Fibroblast of the conjunctiva (primary cell): ENCODE results near the gene DNAI7.

Source experiments
- DNase-seq: peaks from one replicate; pipeline ENCODE4 v3.0.0-alpha.2; 2010; ENCODE audit warnings: low read depth

The DNAI7 gene, protein sequence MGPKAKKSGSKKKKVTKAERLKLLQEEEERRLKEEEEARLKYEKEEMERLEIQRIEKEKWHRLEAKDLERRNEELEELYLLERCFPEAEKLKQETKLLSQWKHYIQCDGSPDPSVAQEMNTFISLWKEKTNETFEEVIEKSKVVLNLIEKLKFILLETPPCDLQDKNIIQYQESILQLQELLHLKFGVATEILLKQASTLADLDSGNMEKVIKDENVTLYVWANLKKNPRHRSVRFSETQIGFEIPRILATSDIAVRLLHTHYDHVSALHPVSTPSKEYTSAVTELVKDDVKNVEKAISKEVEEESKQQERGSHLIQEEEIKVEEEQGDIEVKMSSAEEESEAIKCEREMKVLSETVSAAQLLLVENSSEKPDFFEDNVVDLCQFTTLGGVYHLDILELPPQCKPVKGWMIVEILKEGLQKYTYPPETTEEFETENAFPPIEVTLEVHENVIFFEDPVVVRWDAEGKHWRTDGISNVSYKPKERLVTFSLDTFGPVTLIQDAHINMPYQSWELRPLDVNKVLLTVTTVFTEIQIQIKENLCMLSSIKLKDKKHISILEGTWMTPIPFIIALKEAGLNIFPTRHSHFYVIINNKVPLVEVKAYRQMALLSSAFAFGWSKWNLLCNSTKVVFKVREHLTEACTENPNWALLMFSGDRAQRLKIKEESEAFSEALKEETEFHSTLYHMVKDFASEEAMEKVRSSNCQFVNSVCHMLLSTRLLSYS

DNA sequence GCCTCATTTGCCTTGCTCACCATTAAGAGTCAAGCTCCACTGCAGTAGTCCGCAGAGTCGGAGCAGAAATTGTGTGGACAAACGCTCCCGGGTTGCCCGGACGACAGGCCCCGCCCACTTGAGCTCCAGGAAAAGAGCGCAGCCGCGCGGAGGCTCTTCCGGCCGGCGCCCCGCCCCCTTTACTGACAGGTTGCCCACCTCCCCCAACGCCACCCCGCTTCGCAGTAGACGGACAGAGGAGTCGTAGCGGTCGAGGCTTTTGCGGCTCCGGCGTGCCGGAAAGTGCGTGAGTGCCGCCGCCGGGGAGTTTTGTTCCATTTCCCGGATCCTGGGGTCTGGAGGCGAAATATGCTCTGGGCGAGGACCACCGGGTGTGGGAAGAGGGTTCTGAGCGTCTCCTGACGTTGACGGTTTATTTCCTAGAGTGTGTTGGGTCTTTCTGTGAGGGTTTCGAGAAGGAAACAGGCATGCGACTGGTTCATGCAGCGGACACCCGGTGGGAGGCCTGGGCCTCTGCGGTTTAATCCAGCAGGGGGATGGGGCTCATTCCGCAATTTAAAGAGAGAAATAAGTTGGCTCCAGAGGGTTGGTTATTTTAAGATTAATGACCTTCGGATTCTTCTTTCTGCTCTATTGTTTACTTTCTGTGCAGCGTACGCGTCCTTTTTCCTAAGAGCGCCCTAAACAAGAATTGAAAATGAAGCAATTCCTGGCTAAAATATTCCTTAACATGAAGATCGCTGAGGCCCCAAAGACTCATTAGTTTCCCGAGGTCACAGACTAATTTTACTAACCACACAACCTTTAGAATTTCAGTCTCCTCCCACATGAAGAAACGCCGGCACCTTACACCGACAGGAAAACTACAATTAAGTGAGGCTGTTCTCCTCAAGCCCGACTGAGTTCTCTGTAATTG, at the start of gene DNAI7, which contains the start of gene ETFRF1:
DNAI7 (minus strand) TSS at position 105 of the 916 bp plus-strand sequence; CDS start at position 23, 82 bp downstream.
ETFRF1 (plus strand) TSS at position 182 of the 916 bp plus-strand sequence. CDS start 8,720 bp downstream, outside the sequence.
- DNase-seq: peak; percentile 93

GRCh38 chr12:25243680-25243990, 48.7 kb upstream of the DNAI7 start:
- no peak for DNase-seq

DNA sequence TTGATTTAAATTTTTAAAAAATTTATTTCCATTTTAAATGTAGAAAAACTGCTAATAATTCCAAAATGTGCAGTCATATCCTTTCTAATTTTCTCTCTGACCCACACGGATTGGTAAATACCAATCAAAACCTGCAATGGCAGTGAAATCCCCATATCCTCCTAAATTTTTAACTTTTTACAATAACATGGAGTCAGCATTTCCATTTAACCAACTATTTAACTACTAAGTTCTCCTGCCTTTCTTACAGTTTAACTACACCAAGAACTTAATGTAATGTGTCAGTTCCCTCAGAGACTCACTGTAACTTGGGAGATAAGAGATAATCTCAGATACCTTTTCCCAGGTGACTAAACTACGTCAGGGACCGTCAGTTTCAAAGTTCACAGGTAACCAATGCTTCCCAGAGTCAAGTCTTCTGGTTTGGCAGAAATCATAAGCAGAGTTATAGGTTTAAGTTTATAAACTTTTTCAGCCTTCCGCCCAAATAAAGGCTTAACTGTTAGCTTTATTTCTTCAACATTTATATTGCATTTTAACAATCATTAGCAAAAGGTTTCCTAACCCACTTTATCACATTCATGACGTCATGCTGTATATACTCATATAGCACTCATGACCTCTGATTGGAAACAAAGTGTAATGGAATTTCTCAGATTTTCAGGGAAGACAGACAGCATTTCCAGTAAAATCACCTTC, 48.2 kb upstream of the DNAI7 start:
- no peak for DNase-seq

GRCh38 chr12:25241167-25242020, 46.4 kb upstream of the DNAI7 start:
- DNase-seq: peak; percentile 43

- DNase-seq: no peak
These were observed 41.7 kb upstream of the DNAI7 start for GRCh38 chr12:25236626-25237025.

GRCh38 chr12:25236190-25236589, 41.2 kb upstream of the DNAI7 start:
- DNase-seq: no peak

- DNase-seq: no peak
These were observed 18.4 kb upstream of the DNAI7 start for GRCh38 chr12:25213338-25213737.

- DNase-seq: no peak
These were observed 13.6 kb upstream of the DNAI7 start for GRCh38 chr12:25208554-25208953.

- DNase-seq: no peak
These were observed 12.9 kb upstream of the DNAI7 start for GRCh38 chr12:25207846-25208245.

DNA sequence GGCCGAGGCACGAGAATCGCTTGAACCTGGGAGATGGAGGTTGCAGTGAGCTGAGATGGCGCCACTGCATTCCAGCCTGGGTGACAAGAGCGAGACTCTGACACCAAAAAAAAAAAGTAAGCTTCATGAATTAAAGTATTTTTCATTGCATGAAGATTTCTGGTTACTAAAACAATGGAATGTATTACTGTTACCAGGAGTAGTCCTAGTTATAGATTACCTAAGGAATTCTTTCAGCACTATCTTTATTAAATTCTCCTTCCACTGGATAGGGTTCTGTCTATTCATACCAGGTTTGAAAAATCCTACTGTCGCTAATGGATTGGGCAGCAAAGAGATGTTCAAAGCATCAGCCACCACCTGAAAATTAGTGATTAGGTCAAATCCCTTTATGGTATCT, 12.5 kb upstream of the DNAI7 start:
- DNase-seq: no peak

DNA sequence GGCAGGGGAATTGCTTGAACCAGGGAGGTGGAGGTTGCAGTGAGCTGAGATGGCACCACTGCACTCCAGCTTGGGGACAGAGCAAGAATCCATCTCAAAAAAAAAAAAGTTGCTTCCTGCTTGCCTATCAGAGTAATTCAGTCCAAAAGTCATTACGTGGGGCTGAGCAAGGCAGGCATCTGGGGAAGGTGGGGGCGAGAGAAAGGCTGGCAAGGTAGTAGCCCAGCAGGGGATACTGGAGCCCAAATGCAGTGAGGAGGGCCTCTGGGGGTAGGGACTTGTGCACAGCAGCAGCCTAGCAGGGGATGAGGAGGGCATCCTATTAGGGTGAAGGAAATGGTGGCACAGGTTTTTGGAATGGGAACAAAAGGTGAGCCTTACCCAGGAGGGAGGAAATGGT, 7.2 kb upstream of the DNAI7 start:
- DNase-seq: no peak

- DNase-seq: no peak
These were observed 5.7 kb upstream of the DNAI7 start for GRCh38 chr12:25200703-25201102.

DNA sequence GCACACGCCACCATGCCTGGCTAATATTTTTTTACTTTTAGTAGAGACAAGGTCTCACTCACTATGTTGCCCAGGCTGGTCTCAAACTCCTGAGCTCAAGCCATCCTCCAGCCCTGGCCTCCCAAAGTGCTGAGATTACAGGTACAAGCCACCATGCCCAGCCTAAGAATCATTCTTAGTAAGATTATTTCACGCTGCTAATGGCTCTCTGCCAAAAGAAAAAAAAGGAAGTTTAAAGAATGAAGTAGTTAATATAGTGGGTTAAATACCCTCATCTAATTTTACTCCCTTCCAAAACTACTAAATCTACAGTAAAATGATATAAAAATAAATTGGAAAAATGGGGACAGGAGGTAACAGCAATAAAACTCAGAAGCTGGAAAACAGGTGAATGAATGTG, 2.6 kb upstream of the DNAI7 start:
- no peak for DNase-seq

- DNase-seq: no peak
These were observed 271 bp downstream of the DNAI7 start for GRCh38 chr12:25194722-25195055.

DNA sequence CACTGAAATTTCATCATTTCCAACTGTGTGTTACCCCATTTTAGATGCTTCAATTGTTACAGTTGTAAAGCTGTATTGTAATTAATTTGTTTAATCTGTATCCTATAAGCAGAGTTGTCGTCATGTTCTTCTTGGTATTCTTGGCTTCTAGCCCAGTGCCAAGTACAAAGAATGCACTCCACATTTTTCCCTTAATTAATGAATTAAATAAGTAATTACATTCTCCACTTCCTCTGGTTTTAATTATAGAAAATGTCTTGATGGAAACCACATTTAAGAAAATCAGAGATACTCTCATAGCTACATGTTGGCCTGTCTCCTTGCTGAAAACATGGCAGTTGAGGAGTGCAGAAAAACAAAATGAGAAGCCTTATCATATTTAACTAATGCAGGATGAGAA, 746 bp downstream of the DNAI7 start:
- DNase-seq: no peak

DNA sequence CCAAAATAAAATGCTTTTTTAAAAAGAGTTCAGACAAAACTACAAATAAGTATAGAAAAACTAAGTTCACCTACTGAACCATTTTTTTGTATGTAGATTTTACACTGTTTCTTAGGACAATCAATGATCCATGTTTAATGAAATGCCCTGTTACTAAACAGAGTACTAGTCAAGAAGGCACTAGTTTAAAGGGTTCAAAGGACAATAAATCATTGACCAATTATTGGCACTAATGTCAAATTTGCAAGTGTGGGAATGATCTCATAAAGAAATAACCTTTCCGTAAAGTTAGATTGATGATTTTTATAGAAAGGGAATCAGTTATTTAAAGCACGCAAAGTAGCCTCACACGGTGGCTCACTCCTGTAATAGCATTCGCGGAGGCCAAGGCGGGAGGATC, 4.2 kb downstream of the DNAI7 start:
- no peak for DNase-seq

DNA sequence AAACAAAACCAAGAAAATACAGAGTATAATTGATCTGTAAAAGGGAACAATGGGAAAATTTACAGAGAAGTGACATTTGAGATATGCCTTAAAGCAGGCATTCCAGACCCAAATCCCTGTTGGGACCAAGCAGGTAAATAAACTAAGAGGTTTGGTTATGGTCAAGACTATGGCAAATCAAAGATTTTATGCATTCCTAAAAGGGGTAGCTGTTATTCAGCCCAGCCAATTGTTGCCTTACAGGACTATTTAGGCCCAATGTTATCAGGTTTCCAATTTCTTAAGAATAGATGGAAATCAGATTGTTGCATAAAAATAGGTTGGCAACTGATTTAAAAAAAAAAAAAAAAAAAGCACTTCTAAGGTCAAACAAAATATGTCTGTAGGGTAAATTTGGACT, 5.3 kb downstream of the DNAI7 start:
- DNase-seq: no peak

DNA sequence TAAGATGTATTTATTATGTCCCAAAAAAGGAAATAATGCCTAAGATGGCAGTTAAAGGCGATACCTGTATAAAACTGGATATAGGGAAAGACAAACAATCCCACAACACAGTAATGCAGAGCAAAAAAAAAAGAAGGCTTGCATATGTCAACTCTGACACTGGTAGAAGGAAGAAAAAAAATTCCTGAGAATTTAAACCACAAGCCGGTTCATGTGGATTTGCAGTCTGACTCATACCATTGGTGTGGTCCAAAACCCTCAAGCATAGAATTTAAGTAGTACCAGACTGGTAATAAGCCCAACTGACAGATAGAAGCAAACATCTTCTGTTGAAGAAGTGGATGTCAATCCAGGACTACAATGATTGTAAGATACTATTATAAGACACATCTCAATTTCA, 7.2 kb downstream of the DNAI7 start:
- peak; percentile 80 for DNase-seq

DNA sequence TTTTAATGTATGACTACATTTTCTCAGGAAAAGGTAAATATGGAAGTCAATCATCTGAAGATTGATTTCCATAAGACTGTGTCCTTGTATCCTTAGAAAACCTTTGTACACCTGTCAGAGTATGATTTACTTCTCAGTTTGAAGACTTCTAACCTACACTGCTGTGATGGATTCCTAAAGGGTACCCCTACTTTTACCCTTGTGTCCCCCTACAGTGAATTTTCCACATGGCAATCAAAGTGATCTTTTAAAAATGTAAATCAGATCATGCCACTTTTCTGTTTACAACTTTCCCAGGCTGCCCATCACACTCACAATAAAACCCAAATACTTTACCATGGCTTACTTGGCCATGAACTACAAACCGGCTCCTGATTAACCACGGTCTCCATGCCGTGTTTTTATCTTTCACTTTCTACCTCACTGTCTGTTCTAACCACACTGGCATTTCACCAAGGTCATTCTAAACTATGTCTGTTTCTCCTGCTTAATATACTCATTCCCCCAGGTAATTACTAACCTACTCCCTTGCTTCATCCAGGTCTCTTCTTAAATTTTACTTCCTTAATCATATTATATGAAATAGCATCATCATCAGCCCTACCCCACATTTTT, 8.1 kb downstream of the DNAI7 start:
- DNase-seq: no peak

GRCh38 chr12:25186038-25186787, 8.7 kb downstream of the DNAI7 start:
- no peak for DNase-seq
